ENCODE measurements around the gene NBEAL2. TPM values are rescaled to one million over a fixed set of nuclear protein-coding genes. Genes with fewer than 3 reads are reported as not detected.
A peak's percentile ranks its signal among the peaks of the same experiment; 100 is the strongest.

NBEAL2 gene
- total and polyA plus RNA-seq, 10 of the 15 experiments (the other 5 are each of a cell fraction or from before 2014, with no cell fraction given), result 0.07 to 127 (median 29.4) TPM

DNA sequence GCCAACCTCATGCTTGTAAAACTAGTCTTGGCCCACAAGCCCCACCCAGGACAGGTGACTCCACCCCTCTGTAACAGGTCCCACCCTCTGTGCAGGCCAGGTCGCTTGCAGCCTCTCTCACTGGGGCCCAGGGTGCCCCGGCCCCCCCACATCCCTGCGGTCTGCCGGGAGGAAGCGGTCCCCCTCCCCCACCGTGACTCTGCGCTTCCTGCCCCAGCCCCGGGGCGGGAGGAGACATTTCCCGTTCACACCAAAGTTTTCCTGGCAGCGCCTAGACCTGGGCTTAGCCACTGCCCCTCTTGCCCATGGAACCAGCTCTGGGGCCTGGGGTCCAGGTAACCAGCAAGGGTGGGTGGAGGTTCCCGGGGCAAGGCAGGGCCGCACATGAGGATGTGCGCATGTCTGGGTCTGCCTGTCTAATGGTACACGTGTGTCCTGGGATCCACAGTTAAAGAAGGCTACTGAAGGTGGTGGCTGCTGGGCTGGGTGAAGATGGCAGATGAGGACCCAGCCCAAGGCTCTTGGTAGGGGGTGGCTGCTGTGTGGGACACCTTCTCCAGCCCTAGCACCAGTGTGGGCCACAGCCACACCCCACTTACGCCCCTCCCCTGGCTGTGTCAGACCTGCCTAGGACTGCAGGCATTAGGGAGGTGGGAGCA is 8.4 kb downstream of the NBEAL2 start:
- H2AFZ ChIP-seq (ENCODE audit: control insufficient read depth, low read depth, low read length), result peak overlapping the region; percentile 86
- H4K20me1 ChIP-seq (ENCODE audit: control insufficient read depth, insufficient read depth), result no peaks in the 10 kb centered on the region
- H3K4me2 ChIP-seq (ENCODE audit: control insufficient read depth, insufficient read depth), result peak overlapping the region; percentile 99
- no peaks in the 10 kb centered on the region for H3K9me3 ChIP-seq (replicated peaks; ENCODE audit: control insufficient read depth, insufficient read depth, low read length)
- 7% methylated on average over 16 of the region's 16 CpGs for WGBS (ENCODE audit: insufficient coverage, insufficient replicate concordance, low lambda C conversion rate, missing lambda C conversion rate)
- peak overlapping the region; percentile 84 for H3K9ac ChIP-seq (ENCODE audit: control insufficient read depth, insufficient read depth, low read length)
- ChIA-PET RAD21 (ENCODE audit: unreplicated experiment) (interaction anchor here (0.9 to 1.4 kb wide), 13 partner anchors 9 to 78 kb away, joined by 3 to 10 read pairs (median 4); partner anchors contain the start of gene NBEAL2), CTCF (interaction anchor here (0.6 to 1.4 kb wide), 4 partner anchors 10 to 58 kb away, joined by 3 to 5 read pairs (median 3); no protein-coding TSS in a partner anchor), POLR2A (interaction anchor here (1.0 to 1.6 kb wide), 6 partner anchors 10 to 62 kb away, joined by 4 to 10 read pairs (median 6); partner anchors contain the start of gene NBEAL2), SMC1A (ENCODE audit: uncharacterized antibody, unreplicated experiment) (interaction anchor here (0.7 to 1.6 kb wide), 12 partner anchors 9 to 177 kb away, joined by 3 to 10 read pairs (median 4); no protein-coding TSS in a partner anchor)
- peaks cover 49% of the 10 kb centered on the region for H3K79me2 ChIP-seq (ENCODE audit: control insufficient read depth, insufficient read depth, low read length)
- peak overlapping the region; percentile 98 for H3K27ac ChIP-seq (ENCODE audit: control insufficient read depth, insufficient read depth)
- H3K4me3 ChIP-seq, result peak overlapping the region; percentile 57
- intact Hi-C loops (cut with micrococcal nuclease; ENCODE audit: unreplicated experiment), result loop anchor here (1.0 kb wide), 1 partner anchor 12 kb away; the partner anchor contains the start of gene CCDC12
- in situ Hi-C loops (cut with MboI), result no loop called here
- no peaks in the 10 kb centered on the region for H3K27me3 ChIP-seq (replicated peaks in 1 of 2; ENCODE audit: control insufficient read depth in 2 of 2, insufficient read depth in 2 of 2, low read length in 1 of 2)
- FAIRE-seq (peak; percentile 78), DNase-seq (ENCODE audit: low read depth, low spot score) (peak; percentile 63), ATAC-seq (peak; percentile 85)
- BruUV-seq (replicated peaks), result no TSS peak
- peaks cover 62% of the 10 kb centered on the region for H3K4me1 ChIP-seq (ENCODE audit: control insufficient read depth, insufficient read depth, low read length)
- peaks cover 4 to 10% of the 10 kb centered on the region in 2 experiments; a peak in 3 of 4 replicates for H3K36me3 ChIP-seq (ENCODE audit: control insufficient read depth in 2 of 2, insufficient read depth in 2 of 2, low read length in 1 of 2)
- TF ChIP-seq, protein P1, sequence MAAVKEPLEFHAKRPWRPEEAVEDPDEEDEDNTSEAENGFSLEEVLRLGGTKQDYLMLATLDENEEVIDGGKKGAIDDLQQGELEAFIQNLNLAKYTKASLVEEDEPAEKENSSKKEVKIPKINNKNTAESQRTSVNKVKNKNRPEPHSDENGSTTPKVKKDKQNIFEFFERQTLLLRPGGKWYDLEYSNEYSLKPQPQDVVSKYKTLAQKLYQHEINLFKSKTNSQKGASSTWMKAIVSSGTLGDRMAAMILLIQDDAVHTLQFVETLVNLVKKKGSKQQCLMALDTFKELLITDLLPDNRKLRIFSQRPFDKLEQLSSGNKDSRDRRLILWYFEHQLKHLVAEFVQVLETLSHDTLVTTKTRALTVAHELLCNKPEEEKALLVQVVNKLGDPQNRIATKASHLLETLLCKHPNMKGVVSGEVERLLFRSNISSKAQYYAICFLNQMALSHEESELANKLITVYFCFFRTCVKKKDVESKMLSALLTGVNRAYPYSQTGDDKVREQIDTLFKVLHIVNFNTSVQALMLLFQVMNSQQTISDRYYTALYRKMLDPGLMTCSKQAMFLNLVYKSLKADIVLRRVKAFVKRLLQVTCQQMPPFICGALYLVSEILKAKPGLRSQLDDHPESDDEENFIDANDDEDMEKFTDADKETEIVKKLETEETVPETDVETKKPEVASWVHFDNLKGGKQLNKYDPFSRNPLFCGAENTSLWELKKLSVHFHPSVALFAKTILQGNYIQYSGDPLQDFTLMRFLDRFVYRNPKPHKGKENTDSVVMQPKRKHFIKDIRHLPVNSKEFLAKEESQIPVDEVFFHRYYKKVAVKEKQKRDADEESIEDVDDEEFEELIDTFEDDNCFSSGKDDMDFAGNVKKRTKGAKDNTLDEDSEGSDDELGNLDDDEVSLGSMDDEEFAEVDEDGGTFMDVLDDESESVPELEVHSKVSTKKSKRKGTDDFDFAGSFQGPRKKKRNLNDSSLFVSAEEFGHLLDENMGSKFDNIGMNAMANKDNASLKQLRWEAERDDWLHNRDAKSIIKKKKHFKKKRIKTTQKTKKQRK (IDR thresholded peaks at IDR 0.05; ENCODE audit: low read depth, low read length), result no peak
- TF ChIP-seq GATAD2B (conservative IDR thresholded peaks at IDR 0.05; ENCODE audit: low read depth), result peak; percentile 74; the same call in 1 of the 2 replicates
- peak; percentile 40 for TF ChIP-seq SMAD1 (IDR thresholded peaks at IDR 0.05; ENCODE audit: low read depth, partially characterized antibody)
- TF ChIP-seq CHD2 (IDR thresholded peaks at IDR 0.05; ENCODE audit: borderline replicate concordance, low read depth, low read length), result peak; percentile 80; the same call in 1 of the 2 replicates
- no peak for TF ChIP-seq NFYA (IDR thresholded peaks at IDR 0.05; ENCODE audit: borderline replicate concordance, low read depth, low read length)
- TF ChIP-seq SIN3A (IDR thresholded peaks at IDR 0.05; ENCODE audit: low read depth, low read length), result no peak
- TF ChIP-seq EED (IDR thresholded peaks at IDR 0.05; ENCODE audit: low read depth), result peak; percentile 93
- no peak for TF ChIP-seq FOXK2 (IDR thresholded peaks at IDR 0.05)
- TF ChIP-seq YBX1 (IDR thresholded peaks at IDR 0.05), result no peak
- no peak for TF ChIP-seq ZZZ3 (IDR thresholded peaks at IDR 0.05; ENCODE audit: control insufficient read depth, insufficient read length, low read depth)
- peak; percentile 59; the same call in 1 of the 2 replicates for TF ChIP-seq CREB1 (IDR thresholded peaks at IDR 0.05; ENCODE audit: low read depth)
- peak; percentile 23 for TF ChIP-seq MEF2B (IDR thresholded peaks at IDR 0.05; ENCODE audit: partially characterized antibody, poor library complexity, severe bottlenecking)
- peak; percentile 79; the same call in 1 of the 2 replicates for TF ChIP-seq TARDBP (IDR thresholded peaks at IDR 0.05; ENCODE audit: borderline replicate concordance)
- 0 out of 4 replicates have a peak, but pooled peaks of 1 of the 2 experiments have one; percentile 51 for TF ChIP-seq EP300 (IDR thresholded peaks at IDR 0.05; ENCODE audit: borderline replicate concordance in 1 of 2, control insufficient read depth in 1 of 2, low read depth in 2 of 2, low read length in 2 of 2)
- TF ChIP-seq, protein P2, sequence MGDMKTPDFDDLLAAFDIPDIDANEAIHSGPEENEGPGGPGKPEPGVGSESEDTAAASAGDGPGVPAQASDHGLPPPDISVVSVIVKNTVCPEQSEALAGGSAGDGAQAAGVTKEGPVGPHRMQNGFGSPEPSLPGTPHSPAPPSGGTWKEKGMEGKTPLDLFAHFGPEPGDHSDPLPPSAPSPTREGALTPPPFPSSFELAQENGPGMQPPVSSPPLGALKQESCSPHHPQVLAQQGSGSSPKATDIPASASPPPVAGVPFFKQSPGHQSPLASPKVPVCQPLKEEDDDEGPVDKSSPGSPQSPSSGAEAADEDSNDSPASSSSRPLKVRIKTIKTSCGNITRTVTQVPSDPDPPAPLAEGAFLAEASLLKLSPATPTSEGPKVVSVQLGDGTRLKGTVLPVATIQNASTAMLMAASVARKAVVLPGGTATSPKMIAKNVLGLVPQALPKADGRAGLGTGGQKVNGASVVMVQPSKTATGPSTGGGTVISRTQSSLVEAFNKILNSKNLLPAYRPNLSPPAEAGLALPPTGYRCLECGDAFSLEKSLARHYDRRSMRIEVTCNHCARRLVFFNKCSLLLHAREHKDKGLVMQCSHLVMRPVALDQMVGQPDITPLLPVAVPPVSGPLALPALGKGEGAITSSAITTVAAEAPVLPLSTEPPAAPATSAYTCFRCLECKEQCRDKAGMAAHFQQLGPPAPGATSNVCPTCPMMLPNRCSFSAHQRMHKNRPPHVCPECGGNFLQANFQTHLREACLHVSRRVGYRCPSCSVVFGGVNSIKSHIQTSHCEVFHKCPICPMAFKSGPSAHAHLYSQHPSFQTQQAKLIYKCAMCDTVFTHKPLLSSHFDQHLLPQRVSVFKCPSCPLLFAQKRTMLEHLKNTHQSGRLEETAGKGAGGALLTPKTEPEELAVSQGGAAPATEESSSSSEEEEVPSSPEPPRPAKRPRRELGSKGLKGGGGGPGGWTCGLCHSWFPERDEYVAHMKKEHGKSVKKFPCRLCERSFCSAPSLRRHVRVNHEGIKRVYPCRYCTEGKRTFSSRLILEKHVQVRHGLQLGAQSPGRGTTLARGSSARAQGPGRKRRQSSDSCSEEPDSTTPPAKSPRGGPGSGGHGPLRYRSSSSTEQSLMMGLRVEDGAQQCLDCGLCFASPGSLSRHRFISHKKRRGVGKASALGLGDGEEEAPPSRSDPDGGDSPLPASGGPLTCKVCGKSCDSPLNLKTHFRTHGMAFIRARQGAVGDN (IDR thresholded peaks at IDR 0.05), result peak; percentile 70; the same call in 1 of the 2 replicates
- peak; percentile 97 for TF ChIP-seq RUNX3 (IDR thresholded peaks at IDR 0.05; ENCODE audit: low read length)

Measured in GM12878 (cell line).